Measurements from ENCODE around the gene PLAU. TPM values are rescaled to one million over a fixed set of nuclear protein-coding genes. Genes with fewer than 3 reads are reported as not detected.
A peak's percentile ranks its signal among the peaks of the same experiment; 100 is the strongest.
"Not testable (repeated sequence)": the region's sequence is repeated elsewhere in the genome, so short reads cannot be mapped to it uniquely, and the experiment has no call there.

The PLAU gene
- polyA plus RNA-seq, 2 of the 4 experiments (the other 2 are of a cell fraction), result 75.8 to 82.6 TPM

DNA sequence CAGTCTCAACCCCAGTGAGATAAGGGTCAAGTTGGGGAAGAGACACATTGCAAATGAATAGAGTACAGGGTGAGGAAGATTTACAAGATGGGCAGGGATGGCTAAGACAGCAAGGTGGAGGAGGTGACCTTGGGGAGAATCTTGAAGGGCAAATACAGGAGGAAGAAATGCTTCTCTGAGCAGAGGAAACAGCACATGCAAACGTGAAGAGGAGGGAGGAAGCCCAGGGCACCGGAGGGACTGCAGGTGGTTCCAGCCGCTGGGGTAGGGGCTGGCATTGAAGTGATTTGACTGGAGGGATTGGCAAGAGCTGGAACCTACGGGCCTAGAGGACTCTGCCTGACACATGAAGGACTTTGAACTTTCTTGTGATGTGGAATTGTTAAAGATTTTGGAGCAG is 14.6 kb downstream of the PLAU start:
- Histone ChIP-seq H3K27ac (no peak overlapping the region), H3K4me2 (no peak overlapping the region), H3K9me3 (0 out of 3 replicates have a peak, but pooled peaks cover 3% of the 10 kb centered on the region), H3K4me3 (no peak overlapping the region), H3K4me1 (no peaks in the 10 kb centered on the region)
- 70% methylated on average over 4 of the region's 4 CpGs for WGBS (ENCODE audit: missing lambda C conversion rate)
- ChIA-PET POLR2A (no interaction called here), CTCF (interaction anchor here (7.6 to 31.6 kb wide), 2 partner anchors 15 to 35 kb away, joined by 76 to 936 read pairs; no protein-coding TSS in a partner anchor)
- TF ChIP-seq, protein P1, sequence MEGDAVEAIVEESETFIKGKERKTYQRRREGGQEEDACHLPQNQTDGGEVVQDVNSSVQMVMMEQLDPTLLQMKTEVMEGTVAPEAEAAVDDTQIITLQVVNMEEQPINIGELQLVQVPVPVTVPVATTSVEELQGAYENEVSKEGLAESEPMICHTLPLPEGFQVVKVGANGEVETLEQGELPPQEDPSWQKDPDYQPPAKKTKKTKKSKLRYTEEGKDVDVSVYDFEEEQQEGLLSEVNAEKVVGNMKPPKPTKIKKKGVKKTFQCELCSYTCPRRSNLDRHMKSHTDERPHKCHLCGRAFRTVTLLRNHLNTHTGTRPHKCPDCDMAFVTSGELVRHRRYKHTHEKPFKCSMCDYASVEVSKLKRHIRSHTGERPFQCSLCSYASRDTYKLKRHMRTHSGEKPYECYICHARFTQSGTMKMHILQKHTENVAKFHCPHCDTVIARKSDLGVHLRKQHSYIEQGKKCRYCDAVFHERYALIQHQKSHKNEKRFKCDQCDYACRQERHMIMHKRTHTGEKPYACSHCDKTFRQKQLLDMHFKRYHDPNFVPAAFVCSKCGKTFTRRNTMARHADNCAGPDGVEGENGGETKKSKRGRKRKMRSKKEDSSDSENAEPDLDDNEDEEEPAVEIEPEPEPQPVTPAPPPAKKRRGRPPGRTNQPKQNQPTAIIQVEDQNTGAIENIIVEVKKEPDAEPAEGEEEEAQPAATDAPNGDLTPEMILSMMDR (IDR thresholded peaks at IDR 0.05), result no peak
- TF ChIP-seq MAZ (IDR thresholded peaks at IDR 0.05; ENCODE audit: borderline replicate concordance, low read depth, low read length) (no peak), TP53 (CRISPR knock-in tag; IDR thresholded peaks at IDR 0.05) (no peak), ZNF302 (CRISPR knock-in tag; IDR thresholded peaks at IDR 0.05) (no peak), PHF8 (IDR thresholded peaks at IDR 0.05; ENCODE audit: borderline replicate concordance, low read depth) (no peak), HEYL (CRISPR knock-in tag; IDR thresholded peaks at IDR 0.05) (no peak), FOXS1 (CRISPR knock-in tag; IDR thresholded peaks at IDR 0.05) (no peak), EHMT2 (IDR thresholded peaks at IDR 0.05; ENCODE audit: low read depth) (no peak), TFCP2L1 (CRISPR knock-in tag; IDR thresholded peaks at IDR 0.05) (no peak), POLR2A (IDR thresholded peaks at IDR 0.05; ENCODE audit: low read length) (no peak), ZSCAN20 (CRISPR knock-in tag; IDR thresholded peaks at IDR 0.05) (no peak)
- ATAC-seq (no peak), FAIRE-seq (no peak), DNase-seq (ENCODE audit: low read depth in 1 of 2, low spot score in 1 of 2) (no peak)

DNA sequence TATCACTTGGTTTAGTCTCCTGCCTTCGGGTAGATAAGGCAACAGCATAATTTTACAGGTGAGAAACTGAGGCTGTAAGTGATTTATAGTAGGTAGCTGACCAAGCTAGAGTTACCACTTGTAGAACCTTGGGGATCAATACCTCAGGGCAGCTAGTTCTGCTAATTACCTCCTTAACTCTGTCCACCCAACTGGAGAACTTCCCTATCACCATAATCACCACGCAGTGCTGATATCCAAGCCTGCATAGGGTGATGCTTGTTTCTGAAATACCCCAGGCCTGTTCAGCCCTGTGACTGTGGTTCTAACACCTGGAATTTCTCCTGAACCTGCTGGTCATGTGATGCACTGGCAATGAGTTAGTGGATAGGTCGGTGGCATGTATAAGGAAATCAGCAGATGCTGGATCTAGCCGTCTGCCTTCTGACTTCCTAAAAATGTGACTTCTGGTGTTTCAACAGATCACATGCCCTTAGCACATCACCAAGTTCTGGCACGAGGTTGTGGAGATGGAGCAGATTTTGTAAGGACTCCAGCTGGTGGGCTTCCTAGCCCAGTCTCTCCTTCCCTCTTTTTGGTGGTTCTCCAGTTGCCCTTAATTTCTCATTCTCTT is 15.3 kb downstream of the PLAU start:
- FAIRE-seq (no peak), DNase-seq (ENCODE audit: low read depth in 1 of 2, low spot score in 1 of 2) (no peak), ATAC-seq (no peak)
- no peak overlapping the region for H3K4me3 ChIP-seq
- CTCF ChIA-PET, result interaction anchor here (1.4 to 31.6 kb wide), 5 partner anchors 7 to 36 kb away, joined by 3 to 936 read pairs (median 16); no protein-coding TSS in a partner anchor
- H3K9me3 ChIP-seq, result 0 out of 3 replicates have a peak, but pooled peaks cover 3% of the 10 kb centered on the region
- POLR2A ChIA-PET, result no interaction called here
- TF ChIP-seq FOSB (CRISPR knock-in tag; IDR thresholded peaks at IDR 0.05) (no peak), KDM1A (IDR thresholded peaks at IDR 0.05; ENCODE audit: low read depth) (no peak), ZFP36 (IDR thresholded peaks at IDR 0.05; ENCODE audit: borderline replicate concordance, partially characterized antibody) (no peak), JUNB (IDR thresholded peaks at IDR 0.05) (no peak), MAZ (IDR thresholded peaks at IDR 0.05; ENCODE audit: borderline replicate concordance, low read depth, low read length) (no peak), CHD4 (IDR thresholded peaks at IDR 0.05; ENCODE audit: borderline replicate concordance) (no peak), BHLHE40 (IDR thresholded peaks at IDR 0.05; ENCODE audit: low read depth, low read length) (no peak), SMC3 (IDR thresholded peaks at IDR 0.05) (no peak), ESRRA (IDR thresholded peaks at IDR 0.05; ENCODE audit: borderline replicate concordance, low read length) (no peak), ZNF302 (CRISPR knock-in tag; IDR thresholded peaks at IDR 0.05) (no peak), SREBF2 (IDR thresholded peaks at IDR 0.05) (no peak), MYC (IDR thresholded peaks at IDR 0.05; ENCODE audit: borderline replicate concordance, low read length) (no peak)
- TF ChIP-seq, protein P2, sequence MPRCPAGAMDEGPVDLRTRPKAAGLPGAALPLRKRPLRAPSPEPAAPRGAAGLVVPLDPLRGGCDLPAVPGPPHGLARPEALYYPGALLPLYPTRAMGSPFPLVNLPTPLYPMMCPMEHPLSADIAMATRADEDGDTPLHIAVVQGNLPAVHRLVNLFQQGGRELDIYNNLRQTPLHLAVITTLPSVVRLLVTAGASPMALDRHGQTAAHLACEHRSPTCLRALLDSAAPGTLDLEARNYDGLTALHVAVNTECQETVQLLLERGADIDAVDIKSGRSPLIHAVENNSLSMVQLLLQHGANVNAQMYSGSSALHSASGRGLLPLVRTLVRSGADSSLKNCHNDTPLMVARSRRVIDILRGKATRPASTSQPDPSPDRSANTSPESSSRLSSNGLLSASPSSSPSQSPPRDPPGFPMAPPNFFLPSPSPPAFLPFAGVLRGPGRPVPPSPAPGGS (IDR thresholded peaks at IDR 0.05), result no peak
- TF ChIP-seq, protein P3, sequence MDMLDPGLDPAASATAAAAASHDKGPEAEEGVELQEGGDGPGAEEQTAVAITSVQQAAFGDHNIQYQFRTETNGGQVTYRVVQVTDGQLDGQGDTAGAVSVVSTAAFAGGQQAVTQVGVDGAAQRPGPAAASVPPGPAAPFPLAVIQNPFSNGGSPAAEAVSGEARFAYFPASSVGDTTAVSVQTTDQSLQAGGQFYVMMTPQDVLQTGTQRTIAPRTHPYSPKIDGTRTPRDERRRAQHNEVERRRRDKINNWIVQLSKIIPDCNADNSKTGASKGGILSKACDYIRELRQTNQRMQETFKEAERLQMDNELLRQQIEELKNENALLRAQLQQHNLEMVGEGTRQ (IDR thresholded peaks at IDR 0.05), result no peak
- TF ChIP-seq, protein P4, sequence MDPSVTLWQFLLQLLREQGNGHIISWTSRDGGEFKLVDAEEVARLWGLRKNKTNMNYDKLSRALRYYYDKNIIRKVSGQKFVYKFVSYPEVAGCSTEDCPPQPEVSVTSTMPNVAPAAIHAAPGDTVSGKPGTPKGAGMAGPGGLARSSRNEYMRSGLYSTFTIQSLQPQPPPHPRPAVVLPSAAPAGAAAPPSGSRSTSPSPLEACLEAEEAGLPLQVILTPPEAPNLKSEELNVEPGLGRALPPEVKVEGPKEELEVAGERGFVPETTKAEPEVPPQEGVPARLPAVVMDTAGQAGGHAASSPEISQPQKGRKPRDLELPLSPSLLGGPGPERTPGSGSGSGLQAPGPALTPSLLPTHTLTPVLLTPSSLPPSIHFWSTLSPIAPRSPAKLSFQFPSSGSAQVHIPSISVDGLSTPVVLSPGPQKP (IDR thresholded peaks at IDR 0.05; ENCODE audit: low read depth, low read length), result no peak
- no peak overlapping the region for H3K27ac ChIP-seq
- H3K4me2 ChIP-seq, result no peak overlapping the region
- H3K4me1 ChIP-seq, result no peaks in the 10 kb centered on the region
- WGBS (ENCODE audit: missing lambda C conversion rate), result 85% methylated on average over 5 of the region's 5 CpGs

DNA sequence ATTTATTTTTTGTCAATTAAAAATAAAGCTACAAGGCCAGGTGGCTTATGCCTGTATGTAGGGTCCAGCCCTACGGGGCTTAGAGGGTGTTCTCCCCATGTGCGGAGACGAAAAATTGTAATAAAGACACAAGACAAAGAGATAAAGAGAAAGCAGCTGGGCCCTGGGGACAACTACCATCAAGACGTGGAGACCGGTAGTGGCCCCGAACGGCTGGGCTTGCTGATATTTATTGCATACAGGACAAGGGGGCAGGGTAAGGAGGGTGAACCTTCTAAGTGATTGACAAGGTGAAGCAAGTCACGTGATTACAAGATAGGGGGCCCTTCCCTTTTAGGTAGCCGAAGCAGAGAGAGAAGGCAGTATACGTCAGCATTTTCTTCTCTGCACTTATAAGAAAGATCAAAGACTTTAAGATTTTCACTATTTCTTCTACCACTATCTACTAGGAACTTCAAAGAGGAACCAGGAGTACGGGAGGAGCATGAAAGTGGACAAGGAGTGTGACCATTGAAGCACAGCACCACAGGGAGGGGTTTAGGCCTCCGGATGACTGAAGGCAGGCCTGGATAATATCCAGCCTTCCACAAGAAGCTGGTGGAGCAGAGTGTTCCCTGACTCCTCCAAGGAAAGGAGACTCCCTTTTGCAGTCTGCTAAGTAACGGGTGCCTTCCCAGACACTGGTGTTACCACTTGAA is 19.8 kb downstream of the PLAU start:
- H3K4me3 ChIP-seq; ATAC-seq; H3K9me3 ChIP-seq; H3K4me2 ChIP-seq; POLR2A ChIA-PET; DNase-seq (ENCODE audit: low read depth in 1 of 2, low spot score in 1 of 2); FAIRE-seq: not testable (repeated sequence)
- CTCF ChIA-PET, result interaction anchor here (0.7 to 31.6 kb wide), 7 partner anchors 8 to 188 kb away, joined by 3 to 936 read pairs (median 7); no protein-coding TSS in a partner anchor
- peak overlapping the region in 1 of 2 experiments; percentile 55; a peak in 3 of 6 replicates for H3K27ac ChIP-seq
- peaks cover 17% of the 10 kb centered on the region for H3K4me1 ChIP-seq
- 91% methylated on average over 13 of the region's 13 CpGs for WGBS (ENCODE audit: missing lambda C conversion rate)

All from A549 (cell line).